HepG2 (cell line): ENCODE measurements around the gene TOB1. TPM values are rescaled to one million over a fixed set of nuclear protein-coding genes. Genes with fewer than 3 reads are reported as not detected.

Source experiments
- GATAD1 ChIP-seq: IDR thresholded peaks from 2 replicates; pipeline ENCODE4 v1.6.1; 2016; ENCODE audit warnings: missing genetic modification reagents, missing compliant biosample characterization
- IRX3 ChIP-seq: sonication (generic); formaldehyde crosslinking; IDR thresholded peaks from 2 replicates; pipeline ENCODE4 v1.8.1; 2023; ENCODE audit warnings: mild to moderate bottlenecking, low read depth, missing genetic modification reagents, borderline replicate concordance
- MIER3 ChIP-seq: IDR thresholded peaks from 2 replicates; pipeline ENCODE4 v1.6.1; 2016; ENCODE audit warnings: missing compliant biosample characterization, borderline replicate concordance
- MXD4 ChIP-seq: IDR thresholded peaks from 2 replicates; pipeline ENCODE4 v1.6.1; 2016; ENCODE audit warnings: mild to moderate bottlenecking, missing biosample characterization, missing genetic modification reagents
- NFRKB ChIP-seq: fragments of 450-650 bp; IDR thresholded peaks from 2 replicates; pipeline ENCODE4 v1.6.1; 2017
- NFYB ChIP-seq: sonication (generic); formaldehyde crosslinking; IDR thresholded peaks from 2 replicates; pipeline ENCODE4 v1.4.0; 2020; ENCODE audit warnings: missing genetic modification reagents
- STAG1 ChIP-seq: sonication (generic); formaldehyde crosslinking; IDR thresholded peaks from 2 replicates; pipeline ENCODE4 v1.4.0; 2020; ENCODE audit warnings: missing genetic modification reagents
- ZFX ChIP-seq: sonication (generic); formaldehyde crosslinking; IDR thresholded peaks from 2 replicates; pipeline ENCODE4 v1.4.0; 2020; ENCODE audit warnings: mild to moderate bottlenecking, low read depth, missing genetic modification reagents, moderate library complexity
- ZFYVE20 ChIP-seq: sonication (generic); formaldehyde crosslinking; IDR thresholded peaks from 2 replicates; pipeline ENCODE4 v1.8.0; 2023; ENCODE audit warnings: low read depth, mild to moderate bottlenecking, moderate library complexity, missing genetic modification reagents, borderline replicate concordance
- ZNF12 ChIP-seq: sonication (generic); formaldehyde crosslinking; IDR thresholded peaks from 2 replicates; pipeline ENCODE4 v1.5.0; 2020; ENCODE audit warnings: missing genetic modification reagents
- ZNF33A ChIP-seq: sonication (generic); formaldehyde crosslinking; IDR thresholded peaks from 2 replicates; pipeline ENCODE4 v1.5.1; 2020; ENCODE audit warnings: missing genetic modification reagents, mild to moderate bottlenecking, moderate library complexity, borderline replicate concordance
- ZNF432 ChIP-seq: sonication (generic); formaldehyde crosslinking; IDR thresholded peaks from 2 replicates; pipeline ENCODE4 v1.5.0; 2020; ENCODE audit warnings: missing genetic modification reagents, mild to moderate bottlenecking, borderline replicate concordance
- ZNF687 ChIP-seq: sonication (generic); formaldehyde crosslinking; IDR thresholded peaks from 2 replicates; pipeline ENCODE4 v1.5.1; 2020; ENCODE audit warnings: mild to moderate bottlenecking, missing genetic modification reagents, moderate library complexity
- polyA plus RNA-seq, 8 experiments: library from polyadenylated mRNA; depleted of rRNA in 3 of 8; stranded (reverse) in 7 of 8; unstranded in 1 of 8; fragments of >200 nt; fragmentation: Illumina TruSeq in 4 of 8; extraction: Trizol in 4 of 8; gene quantifications; 2 replicates each; pipeline versions ENCODE4 v1.2.1 to v1.2.3, GENCODE V29; 2011 to 2016; ENCODE audit warnings: low read depth in 4 of 8, missing spikeins in 1 of 8, mixed read lengths in 1 of 8; ENCODE audit not compliant: insufficient read depth in 1 of 8
- total RNA-seq, 5 experiments: library from RNA; depleted of rRNA; stranded (reverse); fragments of >200 nt; fragmentation: Illumina TruSeq; extraction: Trizol; gene quantifications; 2 replicates each; pipeline ENCODE4 v1.2.3, GENCODE V29; 2016; ENCODE audit warnings: low read depth in 1 of 5
- TF ChIP-seq, protein P1 (sequence below): sonication (generic); formaldehyde crosslinking; IDR thresholded peaks from 2 replicates; pipeline ENCODE4 v1.4.0; 2020; ENCODE audit warnings: missing genetic modification reagents
- TF ChIP-seq, protein P2 (sequence below): sonication (generic); formaldehyde crosslinking; IDR thresholded peaks from 2 replicates; pipeline ENCODE4 v1.4.0; 2020; ENCODE audit warnings: missing genetic modification reagents, borderline replicate concordance
- TF ChIP-seq, protein P3 (sequence below): sonication (generic); formaldehyde crosslinking; IDR thresholded peaks from 2 replicates; pipeline ENCODE4 v1.4.0; 2020; ENCODE audit warnings: missing genetic modification reagents

The TOB1 gene
- total and polyA plus RNA-seq, 2 of the 13 experiments (the other 11 are each of a cell fraction or from before 2014, with no cell fraction given), result 21.9 to 57.7 TPM

DNA sequence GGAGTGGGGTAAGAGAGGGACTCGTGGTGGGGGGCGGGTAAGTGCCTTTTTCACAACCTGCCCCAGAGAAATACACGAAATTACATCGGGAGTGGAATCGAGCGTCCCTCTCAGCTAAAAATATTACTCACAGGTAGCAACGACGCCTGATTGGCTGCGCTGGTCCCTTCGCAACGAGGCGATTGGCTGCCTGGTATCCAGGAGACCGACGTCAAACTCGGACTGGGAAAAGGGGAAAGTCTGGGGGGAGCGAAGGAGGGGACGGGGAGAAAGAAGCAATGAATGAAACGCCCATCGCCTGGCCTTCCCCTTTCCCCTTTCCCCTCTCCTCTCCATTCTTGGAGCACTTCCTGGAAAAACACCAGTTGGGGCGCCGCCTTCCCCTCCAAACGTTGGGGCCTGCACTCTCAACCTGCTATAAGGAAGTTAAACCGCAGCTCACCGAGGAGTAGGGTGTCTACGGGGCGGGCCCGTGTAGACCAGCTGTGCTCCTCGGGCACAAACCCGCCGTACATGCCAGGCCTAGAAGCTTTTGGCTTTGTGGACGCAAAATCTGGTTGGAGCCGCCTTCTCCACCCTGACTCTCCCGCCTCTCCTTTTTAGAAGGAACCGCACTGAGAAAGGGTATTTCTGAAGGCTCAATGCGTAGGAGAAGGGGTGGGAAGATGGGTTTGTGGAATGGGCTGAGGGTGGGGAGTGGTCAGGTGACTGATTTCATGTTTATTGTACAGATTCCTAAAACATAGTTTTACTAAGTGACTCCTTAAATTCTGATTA, 1.4 kb upstream of the TOB1 start (continued):
- no peak for TF ChIP-seq ZNF12 (CRISPR knock-in tag)
- TF ChIP-seq, protein P1, sequence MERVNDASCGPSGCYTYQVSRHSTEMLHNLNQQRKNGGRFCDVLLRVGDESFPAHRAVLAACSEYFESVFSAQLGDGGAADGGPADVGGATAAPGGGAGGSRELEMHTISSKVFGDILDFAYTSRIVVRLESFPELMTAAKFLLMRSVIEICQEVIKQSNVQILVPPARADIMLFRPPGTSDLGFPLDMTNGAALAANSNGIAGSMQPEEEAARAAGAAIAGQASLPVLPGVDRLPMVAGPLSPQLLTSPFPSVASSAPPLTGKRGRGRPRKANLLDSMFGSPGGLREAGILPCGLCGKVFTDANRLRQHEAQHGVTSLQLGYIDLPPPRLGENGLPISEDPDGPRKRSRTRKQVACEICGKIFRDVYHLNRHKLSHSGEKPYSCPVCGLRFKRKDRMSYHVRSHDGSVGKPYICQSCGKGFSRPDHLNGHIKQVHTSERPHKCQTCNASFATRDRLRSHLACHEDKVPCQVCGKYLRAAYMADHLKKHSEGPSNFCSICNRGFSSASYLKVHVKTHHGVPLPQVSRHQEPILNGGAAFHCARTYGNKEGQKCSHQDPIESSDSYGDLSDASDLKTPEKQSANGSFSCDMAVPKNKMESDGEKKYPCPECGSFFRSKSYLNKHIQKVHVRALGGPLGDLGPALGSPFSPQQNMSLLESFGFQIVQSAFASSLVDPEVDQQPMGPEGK (CRISPR knock-in tag), result peak; percentile 86
- TF ChIP-seq NFYB (CRISPR knock-in tag), result peak; percentile 98
- TF ChIP-seq, protein P2, sequence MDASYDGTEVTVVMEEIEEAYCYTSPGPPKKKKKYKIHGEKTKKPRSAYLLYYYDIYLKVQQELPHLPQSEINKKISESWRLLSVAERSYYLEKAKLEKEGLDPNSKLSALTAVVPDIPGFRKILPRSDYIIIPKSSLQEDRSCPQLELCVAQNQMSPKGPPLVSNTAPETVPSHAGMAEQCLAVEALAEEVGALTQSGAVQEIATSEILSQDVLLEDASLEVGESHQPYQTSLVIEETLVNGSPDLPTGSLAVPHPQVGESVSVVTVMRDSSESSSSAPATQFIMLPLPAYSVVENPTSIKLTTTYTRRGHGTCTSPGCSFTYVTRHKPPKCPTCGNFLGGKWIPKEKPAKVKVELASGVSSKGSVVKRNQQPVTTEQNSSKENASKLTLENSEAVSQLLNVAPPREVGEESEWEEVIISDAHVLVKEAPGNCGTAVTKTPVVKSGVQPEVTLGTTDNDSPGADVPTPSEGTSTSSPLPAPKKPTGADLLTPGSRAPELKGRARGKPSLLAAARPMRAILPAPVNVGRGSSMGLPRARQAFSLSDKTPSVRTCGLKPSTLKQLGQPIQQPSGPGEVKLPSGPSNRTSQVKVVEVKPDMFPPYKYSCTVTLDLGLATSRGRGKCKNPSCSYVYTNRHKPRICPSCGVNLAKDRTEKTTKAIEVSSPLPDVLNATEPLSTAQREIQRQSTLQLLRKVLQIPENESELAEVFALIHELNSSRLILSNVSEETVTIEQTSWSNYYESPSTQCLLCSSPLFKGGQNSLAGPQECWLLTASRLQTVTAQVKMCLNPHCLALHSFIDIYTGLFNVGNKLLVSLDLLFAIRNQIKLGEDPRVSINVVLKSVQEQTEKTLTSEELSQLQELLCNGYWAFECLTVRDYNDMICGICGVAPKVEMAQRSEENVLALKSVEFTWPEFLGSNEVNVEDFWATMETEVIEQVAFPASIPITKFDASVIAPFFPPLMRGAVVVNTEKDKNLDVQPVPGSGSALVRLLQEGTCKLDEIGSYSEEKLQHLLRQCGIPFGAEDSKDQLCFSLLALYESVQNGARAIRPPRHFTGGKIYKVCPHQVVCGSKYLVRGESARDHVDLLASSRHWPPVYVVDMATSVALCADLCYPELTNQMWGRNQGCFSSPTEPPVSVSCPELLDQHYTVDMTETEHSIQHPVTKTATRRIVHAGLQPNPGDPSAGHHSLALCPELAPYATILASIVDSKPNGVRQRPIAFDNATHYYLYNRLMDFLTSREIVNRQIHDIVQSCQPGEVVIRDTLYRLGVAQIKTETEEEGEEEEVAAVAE, result peak; percentile 69; the same call in 1 of the 2 replicates
- no peak for TF ChIP-seq IRX3
- TF ChIP-seq GATAD1 (CRISPR knock-in tag), result peak; percentile 50; the same call in 1 of the 2 replicates
- TF ChIP-seq ZFX, result peak; percentile 96
- TF ChIP-seq MXD4, result no peak; the same call in 1 of the 2 replicates
- TF ChIP-seq STAG1 (CRISPR knock-in tag), result peak; percentile 42
- peak; percentile 61 for TF ChIP-seq ZNF687 (CRISPR knock-in tag)
- no peak for TF ChIP-seq ZNF432 (CRISPR knock-in tag)
- TF ChIP-seq ZNF33A, result peak; percentile 40; the same call in 1 of the 2 replicates
- TF ChIP-seq NFRKB, result no peak
- TF ChIP-seq, protein P3, sequence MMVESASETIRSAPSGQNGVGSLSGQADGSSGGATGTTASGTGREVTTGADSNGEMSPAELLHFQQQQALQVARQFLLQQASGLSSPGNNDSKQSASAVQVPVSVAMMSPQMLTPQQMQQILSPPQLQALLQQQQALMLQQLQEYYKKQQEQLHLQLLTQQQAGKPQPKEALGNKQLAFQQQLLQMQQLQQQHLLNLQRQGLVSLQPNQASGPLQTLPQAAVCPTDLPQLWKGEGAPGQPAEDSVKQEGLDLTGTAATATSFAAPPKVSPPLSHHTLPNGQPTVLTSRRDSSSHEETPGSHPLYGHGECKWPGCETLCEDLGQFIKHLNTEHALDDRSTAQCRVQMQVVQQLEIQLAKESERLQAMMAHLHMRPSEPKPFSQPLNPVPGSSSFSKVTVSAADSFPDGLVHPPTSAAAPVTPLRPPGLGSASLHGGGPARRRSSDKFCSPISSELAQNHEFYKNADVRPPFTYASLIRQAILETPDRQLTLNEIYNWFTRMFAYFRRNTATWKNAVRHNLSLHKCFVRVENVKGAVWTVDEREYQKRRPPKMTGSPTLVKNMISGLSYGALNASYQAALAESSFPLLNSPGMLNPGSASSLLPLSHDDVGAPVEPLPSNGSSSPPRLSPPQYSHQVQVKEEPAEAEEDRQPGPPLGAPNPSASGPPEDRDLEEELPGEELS (CRISPR knock-in tag), result peak; percentile 38; the same call in 1 of the 2 replicates
- no peak; the same call in 1 of the 2 replicates for TF ChIP-seq MIER3 (CRISPR knock-in tag)
- no peak for TF ChIP-seq ZFYVE20 (CRISPR knock-in tag)
